HG03439 (cell line): ENCODE results near the gene INTS3.
"Not testable (repeated sequence)": the region's sequence is repeated elsewhere in the genome, so short reads cannot be mapped to it uniquely, and the experiment has no call there.

ENCODE experiments used
- ATAC-seq: cut with Tn5 transposase; IDR thresholded peaks from one replicate; pipeline ENCODE4 v1.9.1; 2021; ENCODE audit warnings: mild to moderate bottlenecking, moderate library complexity; ENCODE audit not compliant: unreplicated experiment

Gene INTS3

DNA sequence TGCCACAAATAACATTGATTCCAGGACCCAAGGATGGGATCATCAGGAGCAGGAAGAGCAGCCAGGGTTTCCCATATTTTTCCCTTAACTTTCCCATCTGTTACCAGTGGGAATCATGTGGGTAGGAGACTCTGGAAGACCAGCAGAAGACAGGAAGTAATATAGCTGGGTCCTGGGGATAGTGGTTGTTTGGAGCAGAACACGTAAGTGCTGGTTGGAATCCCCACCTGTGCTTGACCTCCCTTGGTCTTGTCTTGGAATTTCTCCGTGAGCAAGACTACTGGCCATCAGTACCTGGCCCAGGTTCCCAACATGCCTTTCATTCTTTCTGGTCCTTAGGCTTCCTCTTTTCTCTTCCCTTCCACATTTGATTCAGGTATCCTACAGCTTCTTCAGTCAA, 26.4 kb downstream of the INTS3 start:
- no peak for ATAC-seq

DNA sequence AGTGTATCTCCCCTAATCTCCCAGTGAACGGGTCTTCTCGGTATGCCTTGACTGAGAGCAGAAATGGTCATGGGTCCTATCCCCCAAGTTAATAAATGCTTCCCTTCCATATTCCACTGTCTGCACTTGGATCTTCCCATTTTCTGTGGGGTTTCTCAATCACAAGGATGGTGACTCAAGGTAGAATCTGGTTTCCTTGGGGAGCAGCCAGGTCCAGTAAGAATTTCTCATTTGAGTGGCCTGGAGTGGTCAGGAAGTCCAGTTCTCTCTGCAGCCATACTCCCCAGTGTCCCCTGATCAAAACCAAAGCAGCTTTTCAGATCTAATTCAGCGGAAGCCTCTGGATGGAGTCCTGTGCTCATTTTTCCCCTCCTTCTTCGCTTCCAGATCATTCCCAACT, 32.6 kb downstream of the INTS3 start:
- ATAC-seq: no peak

DNA sequence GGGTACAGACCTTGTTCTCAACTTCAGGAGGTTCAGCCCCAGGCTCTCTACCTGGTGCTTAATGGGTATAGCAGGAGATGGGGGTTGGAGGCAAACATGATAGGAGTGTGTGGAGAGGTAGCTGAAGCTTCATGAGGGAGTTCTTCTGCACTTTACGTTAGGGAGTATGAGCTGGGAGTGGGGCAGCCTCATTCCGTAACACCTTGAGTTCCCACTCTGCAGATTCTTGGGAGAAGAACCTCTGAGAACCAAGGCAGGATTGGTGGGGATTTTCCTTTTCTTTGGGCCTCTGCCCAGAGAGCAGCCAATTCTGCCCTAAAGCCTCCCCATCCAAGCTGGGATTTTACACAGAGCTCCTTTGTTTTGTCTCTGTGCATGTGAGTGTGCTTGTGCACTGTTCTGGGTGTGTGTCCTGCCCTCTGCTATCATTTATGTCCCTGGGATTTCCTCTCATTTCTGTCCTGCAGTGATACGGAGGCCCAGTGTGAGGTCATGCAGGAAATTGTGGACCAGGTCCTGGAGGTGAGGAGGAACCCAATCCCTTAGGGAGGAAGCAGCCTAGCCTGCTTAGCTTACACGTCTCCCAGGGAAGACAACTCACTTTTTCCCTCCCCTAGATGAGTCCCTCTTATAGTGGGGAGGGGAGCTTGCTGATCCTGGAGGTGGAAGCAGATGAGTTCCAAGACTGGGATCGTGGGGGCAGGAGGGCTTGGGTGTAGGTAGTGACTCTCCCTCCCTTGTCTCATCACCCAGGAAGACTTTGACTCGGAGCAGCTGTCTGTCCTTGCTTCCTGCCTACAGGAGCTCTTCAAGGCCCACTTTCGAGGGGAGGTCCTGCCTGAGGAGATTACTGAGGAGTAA, 35.7 kb downstream of the INTS3 start:
- no peak for ATAC-seq

- ATAC-seq: no peak
Measured at GRCh38 chr1:153764310-153764709, 36.5 kb downstream of the INTS3 start.

DNA sequence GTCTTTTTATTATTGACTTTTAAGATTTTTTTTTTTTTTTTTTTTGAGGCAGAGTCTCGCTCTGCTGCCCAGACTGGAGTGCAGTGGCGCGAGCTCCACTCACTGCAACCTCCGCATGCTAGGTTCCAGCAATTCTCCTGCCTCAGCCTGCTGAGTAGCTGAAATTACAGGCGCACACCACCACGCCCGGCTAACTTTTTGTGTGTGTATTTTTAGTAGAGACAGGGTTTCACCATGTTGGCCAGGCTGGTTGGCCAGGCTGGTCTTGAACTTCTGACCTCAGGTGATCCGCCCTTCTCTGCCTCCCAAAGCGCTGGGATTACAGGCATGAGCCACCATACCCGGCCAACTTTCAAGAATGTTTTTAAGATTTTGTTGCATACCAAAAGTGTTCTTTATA, 38.8 kb downstream of the INTS3 start:
- not testable (repeated sequence) for ATAC-seq

GRCh38 chr1:153767519-153767918, 39.7 kb downstream of the INTS3 start:
- no peak for ATAC-seq

DNA sequence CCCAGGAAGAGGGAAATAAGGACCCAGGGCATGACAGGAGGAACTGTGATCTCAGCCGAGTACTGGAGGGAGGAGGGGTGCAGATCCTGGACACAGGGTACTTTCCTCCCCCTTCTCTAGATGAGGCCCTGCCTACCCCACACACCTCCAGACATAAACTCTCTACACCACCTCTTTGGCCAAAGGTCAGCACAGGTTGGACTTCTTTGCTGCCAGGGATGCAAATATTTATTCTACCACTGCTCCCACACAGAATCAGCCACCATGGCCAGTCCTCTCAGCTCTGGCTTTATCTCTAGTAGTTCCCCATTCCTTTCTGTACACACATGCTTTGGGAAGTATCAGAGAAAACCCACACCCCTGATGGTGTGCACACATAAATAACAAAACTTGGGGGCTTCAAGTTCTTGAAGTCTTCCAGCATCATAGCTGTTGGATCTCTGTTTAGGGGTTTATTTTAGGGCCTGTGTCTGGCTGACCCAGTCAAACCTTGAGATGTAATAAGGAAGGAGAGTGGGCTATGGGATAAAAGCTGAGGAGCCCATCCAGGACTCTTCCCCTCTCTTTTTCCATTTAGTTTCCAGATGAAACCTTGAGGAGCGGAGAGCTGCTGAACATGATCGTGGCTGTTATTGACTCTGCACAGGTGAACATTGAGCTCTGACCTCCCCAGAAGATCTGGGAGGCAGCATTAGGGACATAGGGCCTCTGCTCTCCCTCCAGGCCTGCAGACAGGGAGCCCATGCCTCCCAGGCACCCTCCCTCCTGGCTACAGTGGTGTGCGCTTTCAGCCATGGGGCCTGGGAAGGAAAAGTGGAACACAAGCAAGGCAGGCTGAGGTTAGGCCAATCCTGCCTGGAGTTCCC, 40.7 kb downstream of the INTS3 start:
- no peak for ATAC-seq

GRCh38 chr1:153769221-153769620, 41.4 kb downstream of the INTS3 start:
- no peak for ATAC-seq

DNA sequence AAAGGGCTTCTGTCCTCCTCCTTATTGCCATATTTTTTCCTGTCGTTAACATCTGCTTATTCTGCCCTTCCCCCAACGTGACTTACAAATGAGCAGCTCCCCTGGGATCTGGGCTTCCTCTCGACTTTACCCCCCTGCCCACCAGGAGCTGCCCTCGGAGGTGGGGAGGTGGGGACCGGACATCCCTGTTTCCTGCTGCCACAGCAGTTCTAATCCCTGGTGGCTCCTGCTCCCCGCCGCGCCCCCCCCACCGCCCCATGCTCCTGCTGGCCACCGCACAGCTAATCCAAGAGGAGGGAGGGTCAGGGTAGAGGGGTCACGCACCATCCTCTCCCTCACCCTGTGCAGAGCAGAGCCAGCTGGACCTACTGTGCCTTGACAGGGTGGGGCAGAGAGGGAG, 42.9 kb downstream of the INTS3 start:
- ATAC-seq: no peak

GRCh38 chr1:153771261-153771660, 43.4 kb downstream of the INTS3 start:
- ATAC-seq: no peak

- ATAC-seq: no peak
Measured at GRCh38 chr1:153771841-153772593, 44.2 kb downstream of the INTS3 start.

GRCh38 chr1:153773096-153773921, 45.5 kb downstream of the INTS3 start:
- no peak for ATAC-seq

- no peak for ATAC-seq
Measured at GRCh38 chr1:153774026-153774595, 46.3 kb downstream of the INTS3 start.

- ATAC-seq: no peak
Measured at GRCh38 chr1:153774780-153775457, 47.1 kb downstream of the INTS3 start, which contains the start of gene SLC27A3. TSS of gene SLC27A3 (plus strand) at chr1:153775407. CDS start at chr1:153775498, 91 bp downstream.

GRCh38 chr1:153775458-153776327, 47.8 kb downstream of the INTS3 start:
- ATAC-seq: no peak

GRCh38 chr1:153776352-153776751, 48.5 kb downstream of the INTS3 start:
- no peak for ATAC-seq

DNA sequence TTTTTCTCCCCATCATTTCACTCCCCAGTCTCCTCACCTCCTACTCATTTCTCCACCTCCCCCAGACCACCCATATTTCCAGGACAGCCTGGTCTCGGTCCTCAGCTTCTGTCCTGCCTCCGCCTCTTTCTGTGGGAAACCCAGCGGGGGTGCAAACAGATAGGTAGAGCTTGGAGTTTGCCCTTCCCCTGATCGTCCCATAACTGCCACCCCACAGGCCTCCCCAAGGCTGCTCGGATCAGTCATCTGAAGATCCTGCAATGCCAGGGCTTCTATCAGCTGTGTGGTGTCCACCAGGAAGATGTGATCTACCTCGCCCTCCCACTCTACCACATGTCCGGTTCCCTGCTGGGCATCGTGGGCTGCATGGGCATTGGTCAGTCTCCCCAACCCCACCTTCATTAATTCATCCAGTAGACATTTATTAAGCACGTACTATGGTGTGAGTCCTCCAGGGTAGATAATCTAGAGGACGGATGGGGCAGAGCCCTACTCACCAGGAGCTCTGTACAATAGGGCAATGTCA, 49.1 kb downstream of the INTS3 start:
- ATAC-seq: no peak

GRCh38 chr1:153777648-153778047, 49.8 kb downstream of the INTS3 start:
- ATAC-seq: no peak
